ENCODE measurements around the gene ZG16.

DNA sequence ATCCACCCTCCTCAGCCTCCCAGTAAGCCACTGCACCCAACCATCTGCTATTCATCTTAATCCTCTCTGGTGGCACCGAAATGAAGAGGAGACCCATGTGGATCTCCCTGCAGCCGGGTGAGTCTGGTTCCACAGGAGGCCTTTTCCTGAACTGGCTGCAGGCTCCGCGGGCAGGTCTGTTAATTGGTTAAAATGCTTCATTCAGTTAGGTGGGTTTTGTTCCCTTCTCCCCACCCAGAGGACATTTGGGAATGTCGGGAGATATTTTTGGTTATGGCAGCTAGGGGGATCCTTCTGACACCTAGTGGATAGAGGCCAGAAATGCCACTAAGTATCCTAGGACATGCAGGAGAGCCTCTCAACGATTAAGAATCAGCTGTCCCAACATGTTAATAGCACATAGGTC, 48.9 kb upstream of the ZG16 start:
- TF ChIP-seq SIN3A (IDR thresholded peaks at IDR 0.05; ENCODE audit: borderline replicate concordance, insufficient read depth, low read length) (no peak), POLR2AphosphoS5 (IDR thresholded peaks at IDR 0.05; ENCODE audit: low read depth, low read length) (no peak), TAF1 (IDR thresholded peaks at IDR 0.05; ENCODE audit: borderline replicate concordance, insufficient read depth, low read length) (no peak), FOXP2 (optimal IDR thresholded peaks at IDR 0.05; ENCODE audit: borderline replicate concordance, extremely low read depth, extremely low read length, insufficient read depth) (no peak)
- TF ChIP-seq, protein P1, sequence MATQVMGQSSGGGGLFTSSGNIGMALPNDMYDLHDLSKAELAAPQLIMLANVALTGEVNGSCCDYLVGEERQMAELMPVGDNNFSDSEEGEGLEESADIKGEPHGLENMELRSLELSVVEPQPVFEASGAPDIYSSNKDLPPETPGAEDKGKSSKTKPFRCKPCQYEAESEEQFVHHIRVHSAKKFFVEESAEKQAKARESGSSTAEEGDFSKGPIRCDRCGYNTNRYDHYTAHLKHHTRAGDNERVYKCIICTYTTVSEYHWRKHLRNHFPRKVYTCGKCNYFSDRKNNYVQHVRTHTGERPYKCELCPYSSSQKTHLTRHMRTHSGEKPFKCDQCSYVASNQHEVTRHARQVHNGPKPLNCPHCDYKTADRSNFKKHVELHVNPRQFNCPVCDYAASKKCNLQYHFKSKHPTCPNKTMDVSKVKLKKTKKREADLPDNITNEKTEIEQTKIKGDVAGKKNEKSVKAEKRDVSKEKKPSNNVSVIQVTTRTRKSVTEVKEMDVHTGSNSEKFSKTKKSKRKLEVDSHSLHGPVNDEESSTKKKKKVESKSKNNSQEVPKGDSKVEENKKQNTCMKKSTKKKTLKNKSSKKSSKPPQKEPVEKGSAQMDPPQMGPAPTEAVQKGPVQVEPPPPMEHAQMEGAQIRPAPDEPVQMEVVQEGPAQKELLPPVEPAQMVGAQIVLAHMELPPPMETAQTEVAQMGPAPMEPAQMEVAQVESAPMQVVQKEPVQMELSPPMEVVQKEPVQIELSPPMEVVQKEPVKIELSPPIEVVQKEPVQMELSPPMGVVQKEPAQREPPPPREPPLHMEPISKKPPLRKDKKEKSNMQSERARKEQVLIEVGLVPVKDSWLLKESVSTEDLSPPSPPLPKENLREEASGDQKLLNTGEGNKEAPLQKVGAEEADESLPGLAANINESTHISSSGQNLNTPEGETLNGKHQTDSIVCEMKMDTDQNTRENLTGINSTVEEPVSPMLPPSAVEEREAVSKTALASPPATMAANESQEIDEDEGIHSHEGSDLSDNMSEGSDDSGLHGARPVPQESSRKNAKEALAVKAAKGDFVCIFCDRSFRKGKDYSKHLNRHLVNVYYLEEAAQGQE (IDR thresholded peaks at IDR 0.05; ENCODE audit: insufficient read depth in 1 of 2, low read depth in 2 of 2, low read length in 2 of 2): no peak
